GM12875 (cell line): ENCODE data around the gene NHSL2.

Experiments used
- H3K4me3 ChIP-seq: one replicate; pipeline ENCODE4 v1.5.1; 2011; ENCODE audit warnings: low read depth, low read length, control low read depth
- TF ChIP-seq, protein P1 (sequence below): IDR thresholded peaks from 2 replicates; pipeline ENCODE4 v1.5.1; 2011; ENCODE audit warnings: low read depth, mild to moderate bottlenecking, control low read depth, inconsistent platforms, low read length, moderate library complexity, borderline replicate concordance; ENCODE audit not compliant: insufficient read depth

NHSL2 gene

DNA sequence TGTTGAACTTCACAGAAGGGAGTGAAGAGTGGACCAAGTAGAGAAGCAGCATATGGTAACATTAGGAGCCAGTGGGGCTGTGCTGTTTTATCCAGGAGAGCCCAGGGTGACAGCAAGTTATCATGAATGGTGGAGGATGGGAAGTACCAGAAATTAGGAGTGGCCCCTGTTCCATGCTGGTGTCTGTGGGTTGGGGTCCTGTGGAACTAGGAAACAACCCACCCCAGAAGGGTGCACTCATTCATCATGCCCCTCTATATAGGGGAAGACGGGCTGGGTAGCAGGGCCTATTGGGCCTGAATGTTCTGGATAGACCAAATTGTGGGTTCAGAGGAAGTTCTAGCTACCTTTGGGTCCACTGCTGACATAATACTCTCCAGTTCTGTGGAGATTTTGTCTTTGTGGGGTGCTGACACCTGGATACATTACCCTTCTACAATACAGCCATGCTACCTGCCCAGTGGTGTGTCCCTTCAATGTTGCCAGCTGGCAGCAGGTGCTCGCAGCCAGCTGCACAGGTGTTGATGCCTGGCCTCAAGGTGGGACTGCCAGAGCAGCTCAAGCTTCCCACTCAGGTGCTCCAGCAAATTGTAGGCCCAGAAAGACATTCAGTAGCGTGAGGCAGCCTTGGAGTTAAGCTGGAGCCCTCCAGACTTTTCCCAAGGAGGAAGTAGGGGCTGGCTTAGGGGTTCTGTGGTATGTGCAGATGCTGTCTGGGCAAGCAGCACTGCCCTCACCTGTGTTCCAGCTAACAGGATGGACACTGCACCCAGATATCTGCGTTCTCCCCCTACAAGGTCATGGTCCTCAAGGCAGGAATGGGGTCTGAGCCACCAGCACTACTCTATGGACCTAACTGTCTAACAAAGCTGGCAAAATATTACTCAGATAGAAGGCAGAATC lies 106.5 kb downstream of the NHSL2 start:
- TF ChIP-seq, protein P1, sequence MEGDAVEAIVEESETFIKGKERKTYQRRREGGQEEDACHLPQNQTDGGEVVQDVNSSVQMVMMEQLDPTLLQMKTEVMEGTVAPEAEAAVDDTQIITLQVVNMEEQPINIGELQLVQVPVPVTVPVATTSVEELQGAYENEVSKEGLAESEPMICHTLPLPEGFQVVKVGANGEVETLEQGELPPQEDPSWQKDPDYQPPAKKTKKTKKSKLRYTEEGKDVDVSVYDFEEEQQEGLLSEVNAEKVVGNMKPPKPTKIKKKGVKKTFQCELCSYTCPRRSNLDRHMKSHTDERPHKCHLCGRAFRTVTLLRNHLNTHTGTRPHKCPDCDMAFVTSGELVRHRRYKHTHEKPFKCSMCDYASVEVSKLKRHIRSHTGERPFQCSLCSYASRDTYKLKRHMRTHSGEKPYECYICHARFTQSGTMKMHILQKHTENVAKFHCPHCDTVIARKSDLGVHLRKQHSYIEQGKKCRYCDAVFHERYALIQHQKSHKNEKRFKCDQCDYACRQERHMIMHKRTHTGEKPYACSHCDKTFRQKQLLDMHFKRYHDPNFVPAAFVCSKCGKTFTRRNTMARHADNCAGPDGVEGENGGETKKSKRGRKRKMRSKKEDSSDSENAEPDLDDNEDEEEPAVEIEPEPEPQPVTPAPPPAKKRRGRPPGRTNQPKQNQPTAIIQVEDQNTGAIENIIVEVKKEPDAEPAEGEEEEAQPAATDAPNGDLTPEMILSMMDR = no peak
- no peak overlapping the region for H3K4me3 ChIP-seq

DNA sequence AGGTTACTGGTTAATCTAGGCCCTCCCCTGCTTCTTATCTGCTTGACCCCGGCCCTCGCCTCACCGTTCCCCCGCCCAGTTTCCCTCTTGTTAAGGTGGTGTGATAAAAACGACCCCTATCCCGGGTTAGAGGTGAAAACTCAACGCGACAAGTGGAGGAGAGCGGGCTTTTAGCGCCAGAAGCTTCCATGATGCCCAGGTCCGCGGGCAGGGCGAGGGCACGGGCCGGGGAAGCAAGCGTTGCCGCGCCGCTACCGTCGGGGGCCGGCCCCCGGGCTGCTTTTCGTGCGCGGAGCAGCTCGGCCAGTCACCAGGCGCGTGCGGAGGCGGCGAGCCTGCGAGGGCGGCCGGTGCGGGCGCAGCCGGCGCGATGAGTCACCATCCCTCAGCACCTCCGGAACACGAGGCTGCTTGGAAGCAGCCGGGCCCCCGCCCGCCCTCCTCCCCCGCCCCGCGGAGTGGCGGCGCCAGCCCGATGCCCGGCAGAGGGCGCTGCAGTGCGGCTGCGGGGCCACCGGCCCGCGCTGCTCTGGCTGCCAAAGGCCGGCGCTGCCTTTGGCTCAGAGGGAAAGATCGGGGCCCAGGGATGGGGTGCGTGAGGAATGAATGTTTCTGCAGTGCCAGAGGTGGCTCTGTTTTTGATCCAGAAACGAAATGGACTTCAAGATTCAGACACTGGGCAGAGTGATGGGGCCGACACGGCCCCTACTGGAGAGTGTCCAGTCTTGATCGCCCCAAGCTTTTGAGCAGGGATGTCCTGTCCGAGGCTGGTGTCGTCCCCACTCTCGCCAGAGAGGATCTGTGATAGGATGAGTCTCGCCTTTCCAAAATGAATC lies 107.8 kb downstream of the NHSL2 start:
- H3K4me3 ChIP-seq = no peak overlapping the region
- TF ChIP-seq, protein P1 = peak; percentile 77

DNA sequence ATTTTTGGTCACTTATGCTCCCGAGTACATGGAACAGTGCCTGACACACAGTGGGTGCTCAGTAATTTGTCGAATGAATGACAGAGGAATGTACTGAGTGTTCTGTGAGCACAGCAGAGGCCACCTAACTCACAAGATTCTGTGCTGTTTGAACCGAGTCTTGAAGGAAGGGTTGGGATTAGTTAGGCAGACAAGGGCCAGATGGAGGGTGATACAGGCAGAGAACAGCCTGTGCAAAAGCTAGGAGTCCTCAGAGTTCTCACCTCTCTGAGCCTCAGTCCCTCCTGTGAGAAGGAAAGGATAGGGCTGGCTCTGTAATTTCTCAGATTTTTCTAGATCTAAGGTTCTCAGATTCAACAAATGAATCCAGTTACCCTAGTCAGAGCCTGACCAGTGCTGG lies 108.8 kb downstream of the NHSL2 start:
- TF ChIP-seq, protein P1 = no peak
- H3K4me3 ChIP-seq = no peak overlapping the region

DNA sequence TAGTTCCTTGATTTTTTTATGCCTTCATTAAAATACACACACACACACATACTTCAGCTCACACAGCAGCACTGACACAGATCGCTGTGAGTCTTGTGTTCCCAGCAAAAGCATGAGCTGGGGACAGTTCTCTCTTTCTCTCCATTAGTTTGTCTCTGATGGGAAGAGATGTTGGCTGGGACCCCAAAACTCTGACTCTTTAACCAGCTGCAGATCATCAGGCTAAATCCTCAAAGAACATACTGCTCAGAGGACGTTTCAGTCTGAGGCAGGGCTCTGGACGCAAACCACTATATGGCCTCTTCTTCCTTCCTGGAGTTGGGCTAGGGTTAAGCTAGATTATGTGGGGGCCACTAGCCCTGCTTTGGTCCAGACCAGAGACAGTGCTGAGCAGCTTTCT lies 109.6 kb downstream of the NHSL2 start:
- no peak overlapping the region for H3K4me3 ChIP-seq
- TF ChIP-seq, protein P1 = no peak

DNA sequence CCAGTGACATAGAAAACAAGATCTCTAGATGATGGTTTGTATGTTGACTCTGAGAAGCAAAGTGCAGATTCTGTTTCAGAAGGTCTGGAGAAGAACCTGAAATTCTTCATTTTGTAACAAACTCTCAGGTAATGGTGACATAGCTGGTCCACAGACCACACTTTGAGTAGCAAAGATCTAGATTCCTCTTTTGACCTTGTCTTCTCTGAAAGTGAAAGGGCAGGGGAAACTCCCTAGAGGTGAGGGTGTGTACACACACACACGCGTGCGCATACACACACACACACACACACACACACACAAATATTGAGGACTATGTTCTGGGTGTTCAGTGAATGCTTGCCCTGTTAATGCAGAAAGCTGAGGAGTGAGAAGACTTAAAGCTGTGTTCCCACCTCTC lies 110.1 kb downstream of the NHSL2 start:
- no peak overlapping the region for H3K4me3 ChIP-seq
- TF ChIP-seq, protein P1 = no peak

DNA sequence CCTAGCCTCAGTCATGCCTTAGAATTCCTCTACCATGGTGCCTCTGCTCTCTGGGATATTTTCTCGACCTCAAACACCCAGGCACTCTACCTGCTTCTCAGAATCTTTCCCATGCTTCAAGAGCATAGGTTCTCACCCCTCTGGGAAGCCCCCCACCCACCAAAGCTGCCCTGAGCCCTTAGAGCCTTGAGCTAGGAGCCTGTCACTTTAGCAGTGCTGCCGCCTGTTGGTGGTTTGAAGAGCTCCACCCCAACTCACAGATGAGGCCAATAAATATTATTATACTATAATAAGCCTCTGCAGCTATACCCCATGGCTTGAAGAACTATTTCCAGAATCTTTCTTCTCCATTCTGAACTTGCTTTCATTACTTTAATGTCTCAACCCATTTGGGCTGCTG lies 111.3 kb downstream of the NHSL2 start:
- no peak overlapping the region for H3K4me3 ChIP-seq
- TF ChIP-seq, protein P1 = peak; percentile 59; the same call in 1 of the 2 replicates

DNA sequence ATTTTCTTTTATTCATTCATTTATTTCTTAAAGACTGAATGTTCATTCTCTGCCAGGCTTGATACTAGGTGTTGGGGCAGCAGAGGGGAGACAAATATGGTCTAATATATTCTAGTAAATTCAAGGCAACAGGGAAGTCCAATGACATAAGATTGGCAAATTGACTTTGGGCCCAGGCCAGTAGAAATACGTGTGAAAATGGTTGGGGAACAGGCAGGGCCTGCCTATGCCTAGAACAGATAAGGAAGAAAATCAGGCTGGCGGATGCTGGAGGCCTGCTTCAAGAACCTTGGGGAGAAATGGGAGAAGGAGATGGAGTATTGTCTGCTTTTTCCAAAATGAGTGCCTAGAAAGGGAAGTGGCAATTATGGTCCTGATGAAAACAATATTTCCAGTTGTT lies 112.4 kb downstream of the NHSL2 start:
- H3K4me3 ChIP-seq = no peak overlapping the region
- TF ChIP-seq, protein P1 = no peak
